SJSA1 (cell line): Measurements from ENCODE around the gene S100A10. TPM values are rescaled to one million over a fixed set of nuclear protein-coding genes. Genes with fewer than 3 reads are reported as not detected.

Source experiments
- DNase-seq, 2 experiments: peaks; one replicate each; pipeline ENCODE4 v3.0.0-alpha.2; 2015 to 2020; ENCODE audit warnings: low spot score in 2 of 2, low read depth in 1 of 2
- H3K27ac ChIP-seq: fragments of 250-450 bp; sonication (Bioruptor Pico); 2 replicates; pipeline ENCODE4 v1.5.1; 2020; ENCODE audit warnings: mild to moderate bottlenecking, moderate library complexity
- H3K27me3 ChIP-seq: fragments of 250-450 bp; sonication (Bioruptor Pico); replicated peaks from 2 replicates; pipeline ENCODE4 v1.5.1; 2020; ENCODE audit warnings: mild to moderate bottlenecking, moderate library complexity
- H3K36me3 ChIP-seq: fragments of 250-450 bp; sonication (Bioruptor Pico); 2 replicates; pipeline ENCODE4 v1.5.1; 2020; ENCODE audit warnings: mild to moderate bottlenecking
- H3K4me1 ChIP-seq: fragments of 250-450 bp; sonication (Bioruptor Pico); replicated peaks from 2 replicates; pipeline ENCODE4 v1.6.1; 2021; ENCODE audit warnings: mild to moderate bottlenecking
- H3K4me3 ChIP-seq: fragments of 250-450 bp; sonication (Bioruptor Pico); 2 replicates; pipeline ENCODE4 v1.5.1; 2020; ENCODE audit warnings: mild to moderate bottlenecking
- H3K9me3 ChIP-seq: fragments of 250-450 bp; sonication (Bioruptor Pico); replicated peaks from 2 replicates; pipeline ENCODE4 v1.5.1; 2020; ENCODE audit warnings: mild to moderate bottlenecking
- total RNA-seq: library from RNA; depleted of rRNA; stranded (reverse); fragments of >200 nt; shearing (Covaris generic); gene quantifications from 2 replicates; pipeline ENCODE4 v1.2.3, GENCODE V29; 2014; rRNA removed

The S100A10 gene
- total RNA-seq, 1 experiment from 2014 or later = 151 TPM

DNA sequence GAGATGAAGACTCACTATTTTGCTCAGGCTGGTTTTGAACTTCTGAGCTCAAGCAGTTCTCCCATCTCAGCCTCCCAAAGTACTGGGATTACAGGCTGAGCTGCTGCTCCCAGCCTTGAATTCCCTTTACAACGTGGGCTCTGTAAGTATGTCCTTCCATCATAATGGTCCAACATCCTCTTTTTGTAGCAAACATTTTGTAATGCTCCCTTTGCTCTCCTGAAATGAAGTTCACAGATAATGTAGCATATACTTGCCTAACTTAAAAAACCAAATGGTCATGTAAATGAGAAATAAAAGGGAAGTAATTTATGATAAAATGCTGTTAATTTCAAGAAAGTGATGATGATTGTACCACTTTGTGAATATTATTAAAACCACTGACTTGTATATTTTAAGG, 53.9 kb downstream of the S100A10 start:
- Histone ChIP-seq H3K27ac (no peak overlapping the region), H3K4me1 (peaks cover 20% of the 10 kb centered on the region), H3K9me3 (no peaks in the 10 kb centered on the region), H3K27me3 (no peaks in the 10 kb centered on the region), H3K4me3 (no peak overlapping the region), H3K36me3 (no peaks in the 10 kb centered on the region)
- no peak for DNase-seq

DNA sequence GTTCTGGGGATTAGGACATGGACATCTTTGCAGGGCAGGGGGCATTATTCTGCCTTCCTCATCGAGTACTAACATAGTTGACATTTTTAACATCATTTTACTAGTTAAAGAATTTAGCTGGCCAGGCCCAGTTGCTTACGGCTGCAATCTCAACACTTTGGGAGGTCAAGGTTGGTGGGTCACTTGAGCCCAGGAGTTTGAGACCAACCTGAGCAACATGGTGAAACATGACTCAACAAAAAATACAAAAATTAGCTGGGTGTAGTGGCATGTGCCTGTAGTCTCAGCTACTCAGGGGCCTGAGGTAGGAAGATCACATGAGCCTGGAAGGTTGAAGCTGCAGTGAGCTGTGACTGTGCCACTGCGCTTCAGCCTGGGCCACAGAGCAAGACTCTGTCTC, 54.5 kb downstream of the S100A10 start:
- no peak overlapping the region for H3K4me3 ChIP-seq
- DNase-seq = no peak
- peaks cover 15% of the 10 kb centered on the region; the same call in 1 of the 2 replicates for H3K4me1 ChIP-seq
- no peak overlapping the region for H3K27ac ChIP-seq
- H3K36me3 ChIP-seq = no peaks in the 10 kb centered on the region
- H3K9me3 ChIP-seq = no peaks in the 10 kb centered on the region
- no peaks in the 10 kb centered on the region for H3K27me3 ChIP-seq

DNA sequence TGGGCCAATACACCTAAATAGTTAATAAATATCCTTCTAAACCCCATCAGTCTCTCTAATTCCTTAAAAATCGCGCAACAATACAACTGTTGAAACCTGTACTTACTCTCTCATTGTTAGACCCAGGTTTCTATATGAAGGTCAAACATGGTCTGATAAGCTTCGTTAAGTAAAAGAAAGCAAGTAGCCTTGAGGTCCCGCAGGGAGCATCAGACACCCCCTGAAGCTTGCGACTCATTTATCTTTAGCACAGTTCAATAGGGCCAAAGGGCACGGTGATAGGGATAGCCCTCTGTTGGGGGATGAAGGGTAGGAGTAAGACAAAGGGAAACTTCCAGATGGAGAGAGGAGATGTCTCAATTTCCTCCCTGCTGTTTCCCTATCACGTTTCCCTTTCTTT, 57.0 kb downstream of the S100A10 start:
- Histone ChIP-seq H3K4me3 (no peak overlapping the region), H3K27me3 (no peaks in the 10 kb centered on the region), H3K4me1 (peaks cover 14% of the 10 kb centered on the region; the same call in 1 of the 2 replicates), H3K36me3 (no peaks in the 10 kb centered on the region), H3K9me3 (no peaks in the 10 kb centered on the region), H3K27ac (no peak overlapping the region)
- no peak for DNase-seq

DNA sequence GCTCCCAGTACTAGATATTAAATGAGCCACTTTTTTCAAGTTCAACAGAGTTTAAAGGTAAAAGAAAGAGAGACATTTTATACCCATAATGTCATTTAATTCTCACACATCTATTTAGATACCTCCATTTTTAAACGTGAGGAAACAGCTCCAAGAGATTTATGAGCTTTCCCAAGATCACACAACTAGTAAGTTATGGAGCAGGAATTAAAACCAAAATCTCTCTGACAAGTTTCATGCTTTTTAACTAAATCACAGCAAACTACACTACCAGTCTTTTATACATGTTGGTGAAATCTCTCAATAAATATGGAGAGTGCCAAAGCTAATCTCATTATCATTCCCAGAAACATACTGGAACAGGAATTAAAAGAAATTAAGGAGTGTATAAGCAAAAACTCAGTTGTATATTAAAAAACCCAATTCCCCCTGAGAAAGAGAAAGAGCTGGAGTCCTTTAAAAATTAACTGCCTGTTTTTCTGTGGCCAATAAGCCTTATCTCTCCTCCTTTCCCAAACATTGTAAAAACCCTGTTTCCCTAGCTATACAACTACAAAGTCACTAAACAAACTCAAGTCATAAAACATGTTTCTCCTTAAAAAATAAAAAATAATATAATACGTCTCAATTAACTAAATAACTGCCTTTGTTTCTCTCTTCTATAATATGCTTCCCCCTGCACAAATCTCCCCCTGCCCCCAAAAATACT, 57.6 kb downstream of the S100A10 start:
- H3K4me3 ChIP-seq = no peak overlapping the region
- H3K36me3 ChIP-seq = no peaks in the 10 kb centered on the region
- H3K9me3 ChIP-seq = no peaks in the 10 kb centered on the region
- peaks cover 8% of the 10 kb centered on the region; the same call in 1 of the 2 replicates for H3K4me1 ChIP-seq
- DNase-seq = no peak
- H3K27me3 ChIP-seq = no peaks in the 10 kb centered on the region
- no peak overlapping the region for H3K27ac ChIP-seq

DNA sequence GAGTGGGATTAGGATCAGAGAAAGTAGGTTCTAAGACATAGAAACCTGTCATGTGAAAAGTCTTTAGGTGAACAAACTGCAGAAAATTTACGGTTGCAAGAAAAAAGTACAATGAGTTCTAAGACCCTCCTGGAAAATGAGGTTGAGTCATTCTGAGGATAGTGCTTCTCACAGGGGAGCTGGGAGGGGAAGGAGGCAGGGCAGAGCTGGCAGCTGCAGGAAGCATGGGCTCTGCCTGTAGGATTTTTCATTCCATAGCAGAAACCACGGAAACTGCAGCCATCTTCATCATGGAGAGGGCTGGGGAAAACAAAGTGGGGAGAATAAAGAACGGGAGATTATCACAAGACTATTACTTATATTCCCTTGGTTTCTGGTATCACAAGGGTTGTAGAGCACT, 58.5 kb downstream of the S100A10 start:
- H3K9me3 ChIP-seq = 0 out of 2 replicates have a peak, but pooled peaks cover 2% of the 10 kb centered on the region
- no peaks in the 10 kb centered on the region for H3K27me3 ChIP-seq
- 0 out of 2 replicates have a peak, but pooled peaks cover 6% of the 10 kb centered on the region for H3K4me1 ChIP-seq
- H3K27ac ChIP-seq = no peak overlapping the region
- H3K36me3 ChIP-seq = no peaks in the 10 kb centered on the region
- no peak overlapping the region for H3K4me3 ChIP-seq
- no peak for DNase-seq

DNA sequence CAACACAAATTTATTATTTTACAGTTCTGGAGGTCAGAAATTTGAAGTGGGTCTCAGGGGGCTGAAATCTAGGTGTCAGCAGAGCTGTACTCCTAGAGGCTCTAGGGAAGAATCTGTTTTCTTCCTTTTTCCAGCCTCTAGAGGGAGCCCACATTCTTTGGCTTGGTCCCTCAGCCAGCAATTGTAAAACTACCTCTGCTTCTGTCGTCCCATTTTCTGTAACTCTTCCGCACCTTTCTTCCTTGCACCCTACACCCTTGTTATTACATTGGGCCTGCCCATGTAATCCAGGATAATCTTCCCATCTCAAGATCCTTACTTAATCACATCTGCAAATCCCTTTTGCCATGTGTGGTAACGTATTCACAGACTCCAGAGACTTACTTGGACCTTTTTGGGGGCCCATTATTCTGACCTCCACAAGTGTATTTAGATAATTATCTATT, 59.6 kb downstream of the S100A10 start:
- no peaks in the 10 kb centered on the region for H3K36me3 ChIP-seq
- DNase-seq = peak in 1 of 2 experiments; percentile 57
- no peak overlapping the region for H3K27ac ChIP-seq
- H3K4me1 ChIP-seq = 0 out of 2 replicates have a peak, but pooled peaks cover 6% of the 10 kb centered on the region
- H3K9me3 ChIP-seq = 0 out of 2 replicates have a peak, but pooled peaks cover 2% of the 10 kb centered on the region
- H3K4me3 ChIP-seq = no peak overlapping the region
- no peaks in the 10 kb centered on the region for H3K27me3 ChIP-seq

Other genes with a start within 250 kb of the S100A10 start
- 171 and 279 TPM in 2 replicates for gene MRPL9, start 230.4 kb downstream of the S100A10 start, total RNA-seq
- gene TDRKH, start 203.4 kb downstream of the S100A10 start, total RNA-seq = 0.94 and 4.0 TPM in 2 replicates
- not detected in 2 replicates for gene LINGO4, start 188.4 kb downstream of the S100A10 start, total RNA-seq
- gene RORC, start 162.1 kb downstream of the S100A10 start, total RNA-seq = not detected in 2 replicates
- gene C2CD4D, start 154.0 kb downstream of the S100A10 start, total RNA-seq = not detected in 2 replicates
- gene THEM5, start 140.1 kb downstream of the S100A10 start, total RNA-seq = not detected in 2 replicates
- 7.5 and 9.5 TPM in 2 replicates for gene THEM4, start 84.3 kb downstream of the S100A10 start, total RNA-seq
- gene S100A11, start 43.1 kb upstream of the S100A10 start, total RNA-seq = 228 and 284 TPM in 2 replicates
- gene TCHHL1, start 95.2 kb upstream of the S100A10 start, total RNA-seq = not detected in 2 replicates
- 0.05 TPM in 1 of 2 replicates, not detected in the other for gene TCHH, start 121.6 kb upstream of the S100A10 start, total RNA-seq
- gene RPTN, start 165.4 kb upstream of the S100A10 start, total RNA-seq = not detected in 2 replicates
- 0.03 TPM in 1 of 2 replicates, not detected in the other for gene HRNR, start 230.3 kb upstream of the S100A10 start, total RNA-seq